ENCODE data around the gene PLA2G4B.
A peak's percentile ranks its signal among the peaks of the same experiment; 100 is the strongest.

Gene PLA2G4B

DNA sequence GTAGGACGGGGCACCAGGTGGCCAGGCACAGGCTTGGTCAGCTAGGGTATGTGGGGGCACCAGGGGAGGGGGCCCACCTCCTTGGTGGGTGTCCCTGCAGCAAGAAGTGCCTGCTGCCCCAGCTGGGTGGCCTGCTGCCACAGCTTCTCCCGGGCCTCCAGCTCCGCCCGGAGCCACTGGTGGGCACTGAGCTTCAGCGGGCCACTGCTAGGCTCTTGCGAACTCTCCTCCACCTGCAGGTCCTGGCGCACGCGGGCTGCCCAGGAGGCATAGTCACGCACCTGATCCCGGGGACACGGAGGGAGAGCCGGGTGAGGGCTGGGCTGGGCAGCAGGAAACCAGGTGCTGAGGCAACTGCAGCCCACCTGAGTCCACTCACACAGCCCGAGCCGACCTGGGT lies 29.7 kb downstream of the PLA2G4B start:
- no peak for DNase-seq (ENCODE audit: low read depth in 2 of 3, low spot score in 2 of 3)

DNA sequence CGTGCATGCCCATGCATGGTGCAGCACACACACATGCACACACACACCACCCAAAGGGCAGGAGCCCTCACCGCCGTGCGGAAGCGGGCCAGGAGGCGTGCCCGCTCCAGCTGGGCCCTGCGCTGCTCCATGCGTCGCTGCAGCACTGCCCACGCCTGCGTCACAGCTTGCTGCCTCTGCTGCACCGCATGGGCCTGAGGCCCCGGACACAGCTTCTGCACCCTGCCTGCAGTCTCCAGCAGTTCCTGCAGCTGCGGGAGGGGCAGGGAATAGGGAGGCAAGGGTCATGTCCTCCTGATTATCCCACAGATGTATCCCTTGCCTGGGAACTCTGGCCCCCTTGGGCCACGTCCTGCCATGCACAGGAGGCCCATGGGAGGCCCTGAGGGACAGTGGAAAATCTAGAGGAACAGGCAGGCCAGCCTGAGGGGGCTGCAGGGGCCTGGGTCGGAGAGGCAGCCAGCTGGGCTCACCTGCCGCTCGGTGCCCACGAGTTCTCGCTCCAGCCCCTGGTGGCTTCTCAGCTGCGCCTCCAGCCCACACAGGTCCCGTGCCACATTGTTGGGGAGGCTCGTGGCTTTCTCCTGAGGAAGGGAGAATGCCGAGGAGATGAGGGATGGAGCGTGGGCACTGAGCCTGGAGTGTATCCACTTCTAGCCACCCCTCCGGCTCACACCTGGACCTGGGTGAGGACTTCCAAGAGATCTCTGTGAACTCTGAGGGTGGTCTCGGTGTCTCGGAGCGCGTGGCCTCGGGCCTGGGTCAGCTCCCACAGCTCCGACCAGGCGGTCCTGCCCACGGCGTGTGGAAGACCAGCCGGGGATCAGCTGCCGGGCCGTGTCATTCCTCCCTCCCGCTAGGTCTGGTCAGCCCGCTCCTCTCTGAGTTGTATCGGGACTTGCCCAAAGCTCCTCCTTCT lies 31.4 kb downstream of the PLA2G4B start:
- DNase-seq (ENCODE audit: low read depth in 2 of 3, low spot score in 2 of 3), result no peak

DNA sequence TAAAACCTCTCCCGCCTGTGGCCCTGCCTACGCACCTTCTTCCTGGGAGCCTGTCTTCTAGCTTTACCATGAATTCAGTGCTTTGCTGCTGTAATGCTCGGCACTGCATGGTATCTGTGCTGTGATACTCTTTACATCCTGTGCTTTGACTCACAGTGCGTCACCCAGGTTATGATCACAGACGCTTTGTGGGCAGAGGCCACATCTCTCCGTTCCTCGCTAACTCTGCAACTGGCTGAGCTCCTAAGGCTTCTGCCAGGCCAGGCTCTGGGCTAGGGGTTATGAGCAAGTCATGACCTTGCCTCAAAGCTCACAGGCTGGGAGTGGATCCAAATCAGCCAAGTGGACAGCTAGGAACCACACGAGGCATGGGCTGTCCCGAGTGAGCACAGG lies 32.0 kb downstream of the PLA2G4B start:
- DNase-seq (ENCODE audit: low read depth in 2 of 3, low spot score in 2 of 3), result peak in 2 of 3 experiments; percentile 14 to 17

DNA sequence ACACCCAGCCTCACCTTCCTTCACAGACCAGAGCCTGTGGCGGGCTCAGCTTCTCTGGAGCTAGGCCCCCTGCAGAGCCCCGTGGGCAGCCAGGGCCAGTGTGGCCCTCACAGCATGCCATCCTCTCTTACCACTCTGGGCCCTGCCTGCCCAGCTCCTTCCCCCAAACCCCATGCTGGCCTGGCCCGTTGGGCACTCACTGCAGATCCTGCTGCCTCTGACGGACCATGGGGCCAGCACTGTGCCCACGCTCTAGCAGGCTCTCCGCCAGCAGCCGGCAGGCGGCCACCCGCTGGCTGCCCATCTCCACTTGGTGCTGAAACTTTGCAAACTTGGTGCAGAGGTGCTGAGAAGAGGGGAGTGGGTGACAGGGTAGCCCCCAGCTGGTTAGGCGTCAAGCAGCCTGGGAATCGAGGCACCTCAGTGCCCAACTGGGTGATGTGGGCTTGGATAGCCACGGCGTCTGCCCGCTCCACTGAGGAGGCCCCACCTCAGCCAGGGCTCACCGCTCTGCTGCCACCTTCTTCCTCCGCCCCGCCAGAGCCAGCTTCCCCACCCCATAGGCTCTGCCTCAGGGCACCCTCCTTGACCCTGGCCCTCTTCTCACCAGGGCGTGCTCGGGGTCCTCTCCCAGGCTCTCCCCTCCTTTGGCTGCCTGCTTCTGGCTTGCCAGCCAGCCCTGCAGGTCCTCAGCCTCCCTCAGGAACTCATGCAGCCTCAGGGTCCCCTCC lies 32.7 kb downstream of the PLA2G4B start:
- DNase-seq (ENCODE audit: low read depth in 2 of 3, low spot score in 2 of 3), result no peak

DNA sequence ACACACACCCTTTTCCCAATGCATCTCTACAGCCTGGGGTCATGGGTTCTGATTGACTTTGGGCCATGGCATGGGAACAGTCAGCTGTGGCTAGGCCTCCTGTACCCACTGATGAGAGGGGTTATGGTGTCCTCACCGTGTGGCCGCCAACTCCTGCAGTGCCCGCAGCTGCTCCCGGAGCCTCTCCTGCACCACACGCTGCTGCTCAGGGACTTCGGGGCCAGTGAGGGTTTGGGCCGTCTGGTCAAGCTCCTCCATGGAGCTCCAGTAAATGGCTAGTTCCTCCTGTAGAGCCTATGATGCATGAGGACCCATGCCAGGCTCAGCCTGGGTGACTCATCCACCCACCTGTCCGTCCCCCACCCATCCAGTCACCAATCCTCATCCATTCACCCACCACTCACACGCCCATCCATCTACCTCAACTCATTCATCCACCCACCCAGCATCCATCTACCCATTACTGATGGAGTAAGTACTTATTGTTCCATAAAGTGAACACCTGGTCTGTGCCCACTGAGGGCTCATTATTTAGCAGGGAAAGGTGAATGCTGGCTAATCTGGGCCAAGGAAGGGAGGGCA lies 33.6 kb downstream of the PLA2G4B start:
- no peak for DNase-seq (ENCODE audit: low read depth in 2 of 3, low spot score in 2 of 3)

DNA sequence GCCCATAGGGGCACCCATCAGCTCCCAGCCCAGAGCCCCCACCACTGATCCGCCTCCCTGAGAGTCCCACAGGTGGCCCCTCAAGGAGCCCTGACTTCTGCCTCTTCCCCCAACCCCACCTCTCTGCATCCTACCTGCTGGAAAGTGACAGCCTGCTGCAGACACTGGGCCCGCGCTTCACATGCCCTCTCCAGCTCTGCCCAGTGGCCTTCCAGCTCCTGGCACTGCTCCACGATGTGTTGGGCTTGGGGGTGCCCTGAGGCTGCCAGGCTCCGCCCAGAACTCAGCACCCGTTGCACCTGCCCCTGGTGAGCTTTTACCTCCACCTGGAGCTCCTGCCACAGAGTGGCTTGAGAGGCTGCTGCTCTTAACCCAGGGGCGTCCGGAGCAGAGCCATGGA lies 35.1 kb downstream of the PLA2G4B start:
- DNase-seq (ENCODE audit: low read depth in 2 of 3, low spot score in 2 of 3), result no peak

DNA sequence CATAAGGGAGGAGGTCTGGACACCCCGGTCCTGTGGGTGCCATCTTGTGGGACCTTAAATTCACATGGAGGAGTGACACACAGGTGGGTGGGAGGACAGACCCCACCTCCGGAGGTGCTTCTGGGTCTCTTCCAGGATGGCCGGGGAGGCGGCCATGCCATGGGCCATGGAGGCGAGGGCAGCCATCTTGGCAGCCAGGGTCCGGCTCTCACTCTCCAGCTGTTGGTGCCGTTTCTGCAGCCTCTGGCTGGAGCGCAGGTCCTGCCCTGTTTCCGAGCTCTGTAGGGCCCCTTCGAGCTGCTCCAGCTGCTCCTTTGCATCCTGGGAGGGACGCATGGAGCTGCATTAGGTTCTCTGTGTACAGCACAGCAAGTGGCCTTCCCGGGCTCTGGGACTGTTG lies 36.1 kb downstream of the PLA2G4B start:
- DNase-seq (ENCODE audit: low read depth in 2 of 3, low spot score in 2 of 3), result no peak

DNA sequence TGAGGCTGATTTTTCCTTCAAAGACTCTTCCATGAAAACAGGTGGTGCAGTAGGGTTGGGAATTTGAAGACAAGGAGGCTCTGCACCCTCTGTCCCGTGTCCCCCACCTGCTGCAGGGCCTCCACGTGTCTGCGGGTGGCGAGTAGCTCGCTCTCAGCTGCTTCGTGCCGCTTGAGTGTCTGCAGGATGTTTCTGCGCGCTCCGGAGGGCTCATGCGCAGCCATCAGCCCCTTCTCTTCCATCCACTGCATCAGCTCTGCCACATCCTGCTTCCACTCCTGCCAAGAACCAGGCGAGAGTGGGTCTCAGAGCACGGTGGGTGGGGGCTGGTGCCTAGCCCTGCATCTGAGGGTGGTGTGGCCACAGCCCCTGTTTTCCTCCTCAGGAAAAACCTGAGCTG lies 37.4 kb downstream of the PLA2G4B start:
- no peak for DNase-seq (ENCODE audit: low read depth in 2 of 3, low spot score in 2 of 3)

DNA sequence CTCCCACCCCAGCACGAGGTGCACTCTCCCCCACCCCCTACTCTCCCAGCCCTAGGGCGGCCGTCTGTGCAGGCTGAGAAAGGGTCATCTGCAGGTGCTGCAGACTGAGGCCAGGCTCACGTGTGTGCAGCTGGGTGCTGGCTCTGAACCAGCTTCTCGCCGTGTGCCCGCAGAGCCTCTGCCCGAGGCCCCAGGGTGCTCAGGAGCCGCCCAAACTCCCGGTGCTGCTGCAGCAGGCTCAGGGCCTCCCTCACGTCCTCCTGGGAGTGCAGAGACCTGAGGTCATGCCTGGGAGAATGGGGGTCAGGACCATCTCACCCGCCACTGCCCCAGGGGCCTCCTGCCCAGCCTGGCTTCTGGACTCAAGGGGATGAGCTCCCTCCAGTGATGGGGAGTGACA lies 38.0 kb downstream of the PLA2G4B start:
- DNase-seq (ENCODE audit: low read depth in 2 of 3, low spot score in 2 of 3), result no peak

DNA sequence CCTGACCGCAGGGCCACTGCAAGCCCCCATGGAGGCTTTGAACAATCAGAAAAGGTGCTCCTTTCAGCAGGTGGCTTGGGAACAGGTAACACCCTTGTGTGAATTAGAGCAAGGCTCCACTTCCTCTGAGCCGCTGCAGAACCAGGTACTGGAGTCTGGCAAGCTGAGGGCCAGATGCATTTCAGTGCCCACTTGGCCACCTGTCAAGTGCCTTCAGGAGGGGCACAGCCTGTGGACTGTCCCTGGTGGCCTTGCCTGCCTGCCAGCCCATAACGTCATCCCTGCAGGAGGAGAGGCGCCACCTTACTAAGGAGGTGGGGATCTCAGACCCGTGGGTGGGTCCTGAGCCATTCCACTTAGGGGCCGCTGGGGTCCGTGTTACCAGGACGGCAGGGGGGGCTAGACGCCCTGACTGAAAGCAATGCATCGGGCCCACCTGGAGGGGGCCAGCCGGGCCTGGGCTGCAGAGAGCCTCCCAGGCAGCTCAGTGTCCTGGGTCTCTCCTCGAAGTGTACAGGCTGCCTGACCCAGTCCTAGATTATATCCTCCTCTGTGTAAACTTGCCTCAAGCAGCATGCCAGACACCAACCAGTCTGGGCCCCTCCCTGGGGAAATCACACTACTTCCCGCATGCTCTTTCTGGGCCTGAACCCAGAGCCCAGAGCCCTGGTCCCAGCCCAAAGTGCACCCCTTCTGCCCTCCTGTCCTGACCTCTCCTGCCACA lies 39.1 kb downstream of the PLA2G4B start:
- DNase-seq (ENCODE audit: low read depth in 2 of 3, low spot score in 2 of 3), result no peak

DNA sequence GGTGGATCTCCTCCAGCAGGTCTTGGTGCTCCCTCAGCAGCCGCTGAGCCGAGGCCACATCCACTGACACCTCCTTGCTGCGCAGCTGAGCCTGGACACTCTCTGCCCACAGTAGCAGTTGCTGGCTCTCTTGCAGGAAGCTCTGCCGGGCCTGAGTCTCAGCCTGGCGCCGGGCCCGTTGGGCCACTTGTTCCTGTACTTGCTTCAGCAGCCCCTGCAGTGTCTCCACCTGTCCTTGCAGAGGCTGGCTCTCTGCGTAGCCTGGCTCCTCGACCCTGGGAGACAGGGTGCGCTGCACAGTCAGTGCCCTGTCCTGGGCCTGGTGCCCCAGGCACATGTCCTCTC lies 39.7 kb downstream of the PLA2G4B start:
- DNase-seq (ENCODE audit: low read depth in 2 of 3, low spot score in 2 of 3), result no peak

DNA sequence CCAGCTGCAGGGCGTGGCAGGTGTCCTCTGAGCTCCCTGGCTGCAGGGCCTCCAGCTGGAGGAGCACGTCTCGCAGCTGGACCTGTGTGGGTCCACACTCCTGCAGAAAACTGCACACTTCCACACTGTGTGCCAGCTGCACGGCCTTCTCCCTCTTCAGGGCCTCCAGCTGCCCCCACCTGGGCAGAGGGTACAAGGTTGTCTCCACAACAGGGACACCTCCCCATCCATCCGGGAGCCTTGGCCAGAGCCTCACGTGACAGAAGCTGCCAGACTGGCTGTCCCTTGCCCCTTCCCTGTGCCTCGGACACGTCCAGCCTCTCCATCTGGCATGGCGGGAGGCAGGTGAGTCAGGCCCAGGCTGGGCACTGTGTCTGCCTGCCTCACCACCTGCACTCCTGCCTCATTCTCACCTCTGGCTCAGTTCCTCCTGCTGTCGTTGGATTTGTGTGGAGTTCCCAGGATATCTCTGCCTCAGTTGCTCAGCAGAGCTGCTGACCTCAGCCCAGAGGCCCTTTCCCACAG lies 40.7 kb downstream of the PLA2G4B start:
- DNase-seq (ENCODE audit: low read depth in 2 of 3, low spot score in 2 of 3), result no peak

DNA sequence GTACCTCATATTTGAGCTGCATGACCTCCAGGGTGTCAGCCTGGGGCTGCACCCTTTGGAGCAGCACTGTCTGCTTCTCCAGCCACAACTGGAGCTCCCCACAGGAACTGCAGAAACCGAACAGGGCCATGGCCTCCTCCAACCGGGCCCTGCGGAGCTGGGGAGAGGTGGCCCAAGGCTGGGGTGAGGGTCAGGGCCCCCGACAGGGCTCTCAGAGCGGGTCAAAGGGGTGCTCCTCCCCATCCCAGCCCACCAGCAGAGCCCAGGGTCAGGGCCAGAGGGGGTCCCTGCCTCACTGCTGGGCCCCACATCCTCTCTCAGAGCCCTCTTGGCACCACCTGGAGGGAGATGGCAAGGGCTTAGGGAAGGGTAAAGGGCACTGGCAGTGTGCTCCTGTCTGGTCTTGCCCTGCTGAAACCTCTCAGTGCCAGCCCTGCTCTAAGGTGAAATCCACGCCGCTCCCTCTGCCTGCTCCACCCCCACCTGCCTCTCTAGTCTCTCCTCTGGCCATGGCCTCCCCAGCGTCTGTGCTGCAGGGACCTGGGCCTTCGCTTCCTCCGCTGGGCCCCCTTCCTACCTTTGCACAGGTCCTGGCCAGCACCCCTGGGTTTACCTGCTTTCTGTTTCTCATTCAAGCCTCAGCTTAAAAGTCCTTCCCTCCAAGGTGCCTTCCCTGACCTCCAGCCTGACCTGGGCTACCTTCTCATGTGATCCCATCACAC lies 41.7 kb downstream of the PLA2G4B start:
- DNase-seq (ENCODE audit: low read depth in 2 of 3, low spot score in 2 of 3), result no peak

DNA sequence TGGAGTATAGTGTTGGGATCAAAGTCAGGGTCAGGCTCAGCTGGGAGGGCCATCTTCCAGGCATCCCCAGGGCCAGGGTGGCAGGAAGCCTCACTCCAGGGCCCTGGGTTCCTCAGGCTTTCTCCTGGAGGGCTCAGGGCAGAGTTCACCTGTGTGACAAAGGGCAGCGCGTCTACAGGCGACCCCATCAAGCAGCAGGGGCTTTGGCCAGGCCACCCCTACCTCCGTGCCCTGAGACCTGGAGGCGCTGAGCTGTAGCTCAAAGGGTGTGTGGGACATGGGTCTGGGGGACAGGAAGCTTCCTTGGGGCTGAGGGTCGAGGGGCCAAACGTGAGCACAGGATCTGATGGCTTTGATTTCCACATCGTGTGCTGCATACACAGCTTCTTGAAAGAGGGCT lies 42.4 kb downstream of the PLA2G4B start:
- no peak for DNase-seq (ENCODE audit: low read depth in 2 of 3, low spot score in 2 of 3)

DNA sequence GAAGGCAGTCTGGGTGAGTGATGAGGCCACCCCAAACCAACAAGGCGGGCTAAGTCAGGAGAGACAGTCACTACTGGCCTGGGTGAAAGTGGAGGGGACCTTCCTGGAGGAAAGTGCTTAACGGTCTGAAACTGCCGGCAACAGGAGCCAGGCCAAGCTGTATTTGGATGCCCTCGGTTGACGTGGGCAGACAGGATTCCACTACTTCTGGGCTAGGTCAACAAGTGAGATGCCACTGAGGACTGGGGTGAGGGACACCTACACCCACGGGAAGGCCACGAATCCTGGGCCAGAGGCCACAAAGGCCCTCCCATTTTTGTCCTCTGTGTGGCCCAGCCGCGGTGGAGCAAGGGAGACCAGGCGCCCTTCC lies 42.9 kb downstream of the PLA2G4B start:
- no peak for DNase-seq (ENCODE audit: low read depth in 2 of 3, low spot score in 2 of 3)

DNA sequence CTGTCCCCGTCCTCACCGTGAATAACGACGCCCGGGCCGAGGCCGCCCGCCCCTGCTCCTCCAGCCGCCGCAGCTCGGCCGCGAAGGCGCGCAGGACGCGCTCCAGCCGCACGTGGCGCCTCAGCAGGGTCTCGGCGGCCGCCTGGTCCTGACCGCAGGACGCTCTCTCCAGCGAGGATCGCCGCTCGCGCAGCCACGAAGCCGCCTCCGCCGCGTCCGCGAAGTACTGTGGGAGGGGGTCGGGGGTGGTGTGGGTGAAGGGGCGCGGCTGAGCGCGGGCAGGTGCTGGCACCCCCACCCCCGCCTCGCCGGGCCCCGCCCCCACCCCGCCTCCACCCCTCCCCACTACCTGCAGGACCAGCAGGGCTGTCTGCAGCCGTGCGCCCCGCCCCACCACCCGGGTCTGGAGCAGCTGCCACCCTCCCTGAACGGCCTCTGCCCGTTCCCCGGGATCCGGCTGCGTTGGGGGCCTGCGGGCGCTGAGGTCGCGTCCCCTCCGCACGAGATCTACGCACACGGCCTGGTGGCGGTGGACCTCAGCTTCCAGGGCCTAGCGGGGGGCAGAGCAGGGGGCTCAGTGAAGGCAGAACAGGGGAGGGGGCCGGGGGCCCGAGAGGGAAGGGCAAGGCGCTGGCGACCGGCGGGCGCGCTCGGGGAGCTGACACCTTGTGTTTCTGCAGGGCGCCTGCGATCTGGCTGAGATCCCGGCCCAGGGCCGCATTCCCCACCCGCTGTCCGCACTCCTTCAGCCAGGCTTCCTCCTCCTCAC lies 43.5 kb downstream of the PLA2G4B start:
- no peak for DNase-seq (ENCODE audit: low read depth in 2 of 3, low spot score in 2 of 3)

DNA sequence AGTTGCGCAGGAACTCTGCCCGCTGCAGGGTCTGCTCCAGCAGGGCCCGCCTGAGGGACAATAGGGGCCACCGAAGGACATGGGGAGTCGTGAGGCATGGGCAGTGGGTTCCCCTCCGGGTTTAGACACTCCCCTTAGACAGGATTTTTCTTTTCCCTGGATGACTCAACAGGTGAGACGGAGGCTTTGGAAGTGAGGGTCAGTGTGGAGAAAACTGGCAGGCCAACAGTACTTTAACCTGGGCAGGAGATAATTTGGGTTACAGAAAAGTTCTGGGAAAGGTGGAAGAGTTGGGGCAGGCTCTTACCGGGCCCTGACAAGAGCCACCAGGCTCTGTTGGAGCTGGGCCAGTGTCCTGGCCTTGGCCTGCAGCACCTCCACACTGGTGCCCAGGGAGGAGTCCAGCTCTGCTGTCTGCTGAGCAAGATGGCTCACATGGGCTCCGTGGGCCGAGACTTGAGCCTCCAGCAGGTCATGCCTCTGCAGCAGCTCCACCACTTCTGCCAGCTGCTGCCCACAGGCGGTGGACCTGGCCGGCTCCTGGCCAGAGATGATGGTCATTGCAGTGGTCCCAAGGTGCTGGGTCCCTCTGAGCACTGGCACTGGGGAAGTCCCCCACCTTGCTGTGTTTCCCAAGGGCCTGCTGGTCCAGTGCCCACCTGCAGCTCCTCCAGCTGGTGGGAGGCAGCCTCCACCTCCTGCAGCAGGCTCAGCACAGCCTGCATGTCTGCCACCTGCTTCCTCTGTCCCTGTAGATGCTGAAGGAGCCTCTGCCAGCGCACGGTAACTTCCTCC lies 44.2 kb downstream of the PLA2G4B start:
- DNase-seq (ENCODE audit: low read depth in 2 of 3, low spot score in 2 of 3), result no peak

DNA sequence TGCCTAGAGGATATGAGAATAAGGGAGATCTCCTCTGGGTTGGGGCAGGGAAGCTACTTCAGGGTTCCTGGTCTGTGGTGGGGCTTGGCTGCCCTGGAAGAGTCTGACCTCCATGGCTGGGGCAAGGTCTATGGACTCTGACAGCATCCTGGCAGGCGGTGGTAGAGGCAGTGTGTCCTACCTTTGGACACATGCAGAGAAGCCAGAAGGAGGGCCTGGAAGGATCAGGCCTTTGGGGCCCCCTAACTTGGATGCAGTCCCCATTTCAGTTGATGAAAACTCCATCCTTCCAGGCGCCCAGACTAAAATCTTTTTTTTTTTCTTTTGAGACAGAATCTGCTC lies 44.8 kb downstream of the PLA2G4B start:
- DNase-seq (ENCODE audit: low read depth in 2 of 3, low spot score in 2 of 3), result no peak

DNA sequence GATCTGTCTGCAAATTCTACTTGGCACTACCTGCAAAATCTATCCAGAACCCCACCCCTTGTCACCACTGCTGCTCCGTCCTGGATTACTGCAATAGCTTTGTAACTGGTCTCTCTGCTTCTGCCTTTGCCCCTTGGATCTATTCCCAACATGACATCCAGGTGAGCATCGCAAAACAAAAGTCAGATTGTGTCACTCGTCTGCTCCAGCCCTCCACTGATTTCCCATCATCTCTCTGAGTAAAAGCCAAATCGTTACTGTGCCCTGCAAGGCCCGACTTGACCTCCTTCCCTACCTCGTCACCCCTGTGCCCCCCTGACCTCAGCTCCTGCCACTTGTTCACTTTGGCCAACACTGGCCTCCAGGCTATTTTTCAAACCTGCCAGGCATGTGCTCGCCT lies 45.8 kb downstream of the PLA2G4B start:
- DNase-seq (ENCODE audit: low read depth in 2 of 3, low spot score in 2 of 3), result no peak
